SK-N-SH treated with all-trans-retinoic acid at 6 μM for 48 hours (cell line): Measurements from ENCODE around the gene TSBP1.

Experiments used
- ATAC-seq: fragments of 200-7000 bp; cut with Tn5 transposase; 3 replicates; pipeline ENCODE4 v1.9.1; 2020; ENCODE audit warnings: mild to moderate bottlenecking, moderate library complexity
- ARNTL ChIP-seq: fragments of 450-650 bp; formaldehyde crosslinking; IDR thresholded peaks from 2 replicates; pipeline ENCODE4 v1.5.0; 2020; ENCODE audit warnings: low read depth, mild to moderate bottlenecking, moderate library complexity, borderline replicate concordance
- BACH2 ChIP-seq: fragments of 250-450 bp; sonication (Bioruptor Pico); IDR thresholded peaks from 2 replicates; pipeline ENCODE4 v1.9.0; 2021; ENCODE audit warnings: mild to moderate bottlenecking, borderline replicate concordance
- CREB5 ChIP-seq: fragments of 250-450 bp; sonication (Bioruptor Pico); IDR thresholded peaks from 2 replicates; pipeline ENCODE4 v1.5.1; 2020; ENCODE audit warnings: low read depth, mild to moderate bottlenecking, moderate library complexity
- CSDC2 ChIP-seq: fragments of 250-450 bp; sonication (Bioruptor Pico); IDR thresholded peaks from 2 replicates; pipeline ENCODE4 v1.5.0; 2020; ENCODE audit warnings: mild to moderate bottlenecking, moderate library complexity
- CSRNP3 ChIP-seq: fragments of 250-450 bp; sonication (Bioruptor Pico); IDR thresholded peaks from 2 replicates; pipeline ENCODE4 v1.5.1; 2021; ENCODE audit warnings: mild to moderate bottlenecking, moderate library complexity
- GLIS3 ChIP-seq: fragments of 250-450 bp; sonication (Bioruptor Pico); IDR thresholded peaks from 2 replicates; pipeline ENCODE4 v1.5.0; 2020; ENCODE audit warnings: mild to moderate bottlenecking, moderate library complexity
- ISL1 ChIP-seq: fragments of 250-450 bp; sonication (Bioruptor Pico); IDR thresholded peaks from 2 replicates; pipeline ENCODE4 v2.1.2; 2022; ENCODE audit warnings: mild to moderate bottlenecking, moderate library complexity
- OSR1 ChIP-seq: fragments of 250-450 bp; sonication (Bioruptor Pico); IDR thresholded peaks from 2 replicates; pipeline ENCODE4 v1.8.0; 2022; ENCODE audit warnings: moderate library complexity, mild to moderate bottlenecking, inconsistent platforms
- PATZ1 ChIP-seq: fragments of 250-450 bp; sonication (Bioruptor Pico); IDR thresholded peaks from 2 replicates; pipeline ENCODE4 v1.8.0; 2020; ENCODE audit warnings: mild to moderate bottlenecking, moderate library complexity, borderline replicate concordance
- POU6F1 ChIP-seq: fragments of 250-450 bp; sonication (Bioruptor Pico); IDR thresholded peaks from 2 replicates; pipeline ENCODE4 v1.8.0; 2021; ENCODE audit warnings: low read depth, mild to moderate bottlenecking, moderate library complexity, borderline replicate concordance
- PPARA ChIP-seq: fragments of 250-450 bp; sonication (Bioruptor Pico); IDR thresholded peaks from 2 replicates; pipeline ENCODE4 v1.5.0; 2020; ENCODE audit warnings: mild to moderate bottlenecking, borderline replicate concordance
- RARB ChIP-seq: fragments of 250-450 bp; sonication (Bioruptor Pico); IDR thresholded peaks from 2 replicates; pipeline ENCODE4 v1.8.0; 2021; ENCODE audit warnings: mild to moderate bottlenecking, moderate library complexity
- SNAI2 ChIP-seq: fragments of 250-450 bp; sonication (Bioruptor Pico); IDR thresholded peaks from 2 replicates; pipeline ENCODE4 v1.5.0; 2020; ENCODE audit warnings: mild to moderate bottlenecking, moderate library complexity
- TOX ChIP-seq: fragments of 250-450 bp; sonication (Bioruptor Pico); IDR thresholded peaks from 2 replicates; pipeline ENCODE4 v1.8.0; 2021; ENCODE audit warnings: mild to moderate bottlenecking, moderate library complexity, borderline replicate concordance
- TSHZ2 ChIP-seq: fragments of 250-450 bp; sonication (Bioruptor Pico); IDR thresholded peaks from 2 replicates; pipeline ENCODE4 v1.5.0; 2020; ENCODE audit warnings: mild to moderate bottlenecking, moderate library complexity
- ZFP3 ChIP-seq: fragments of 250-450 bp; sonication (Bioruptor Pico); IDR thresholded peaks from 2 replicates; pipeline ENCODE4 v1.5.0; 2020; ENCODE audit warnings: mild to moderate bottlenecking, moderate library complexity
- ZFP30 ChIP-seq: fragments of 450-650 bp; formaldehyde crosslinking; IDR thresholded peaks from 2 replicates; pipeline ENCODE4 v1.5.0; 2022; ENCODE audit warnings: mild to moderate bottlenecking, moderate library complexity
- ZNF70 ChIP-seq: fragments of 450-650 bp; formaldehyde crosslinking; IDR thresholded peaks from 2 replicates; pipeline ENCODE4 v1.5.0; 2020; ENCODE audit warnings: mild to moderate bottlenecking, moderate library complexity

TSBP1 gene

GRCh38 chr6:32382757-32383420, 11.2 kb upstream of the TSBP1 start (continued):
- TF ChIP-seq PATZ1 (CRISPR knock-in tag) (no peak), CREB5 (CRISPR knock-in tag) (no peak), ZFP3 (no peak), ZFP30 (no peak)
- TF ChIP-seq, all 23 proteins: peak for 0

- ATAC-seq: no peak
- TF ChIP-seq CSRNP3 (no peak), GLIS3 (CRISPR knock-in tag) (no peak), CREB5 (CRISPR knock-in tag) (no peak), ZFP3 (no peak), TSHZ2 (CRISPR knock-in tag) (no peak), ZFP30 (no peak), TOX (CRISPR knock-in tag) (no peak), PPARA (CRISPR knock-in tag) (no peak), SNAI2 (CRISPR knock-in tag) (no peak)
Observed at GRCh38 chr6:32379545-32379944, 7.8 kb upstream of the TSBP1 start.

- ATAC-seq: no peak
- TF ChIP-seq PPARA (CRISPR knock-in tag) (no peak), ISL1 (CRISPR knock-in tag) (no peak), ZFP3 (no peak), POU6F1 (CRISPR knock-in tag) (no peak), OSR1 (no peak), CSDC2 (CRISPR knock-in tag) (no peak), CREB5 (CRISPR knock-in tag) (no peak), ZNF70 (CRISPR knock-in tag) (no peak), PATZ1 (CRISPR knock-in tag) (no peak), TSHZ2 (CRISPR knock-in tag) (no peak), RARB (no peak), ARNTL (CRISPR knock-in tag) (no peak), BACH2 (CRISPR knock-in tag) (no peak)
Observed at GRCh38 chr6:32375739-32376529, 4.2 kb upstream of the TSBP1 start.
